ENCODE measurements around the gene ZNHIT3.
A peak's percentile ranks its signal among the peaks of the same experiment; 100 is the strongest.
"Not testable (repeated sequence)": the region's sequence is repeated elsewhere in the genome, so short reads cannot be mapped to it uniquely, and the experiment has no call there.

ZNHIT3 gene

GRCh38 chr17:36486204-36487194, at the start of gene ZNHIT3:
Gene ZNHIT3 (plus strand): TSS chr17:36486681. CDS start chr17:36486700, 19 bp downstream.
- DNase-seq (ENCODE audit: low read depth), result peak; percentile 78

DNA sequence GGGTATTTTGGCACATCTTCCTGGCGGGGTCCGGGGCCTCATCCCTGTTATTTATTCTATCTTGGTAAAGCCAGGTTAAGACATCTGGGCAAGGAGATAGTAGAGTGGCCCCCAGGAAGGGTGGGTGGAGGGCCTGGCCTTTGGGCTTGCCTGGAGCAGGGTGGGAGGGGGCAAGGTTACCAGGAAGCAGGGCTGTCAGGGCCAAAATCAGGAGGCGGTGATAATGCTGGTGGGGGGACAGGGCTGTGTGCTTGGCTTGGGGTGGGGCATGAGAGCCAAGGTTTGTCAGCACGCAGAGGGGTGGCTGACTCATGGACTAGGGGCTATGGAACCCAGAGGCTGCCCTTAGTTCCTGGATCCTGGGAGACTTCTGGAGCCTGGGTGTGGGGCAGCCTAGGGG, 44.7 kb upstream of the ZNHIT3 start:
- not testable (repeated sequence) for DNase-seq (ENCODE audit: low read depth)

DNA sequence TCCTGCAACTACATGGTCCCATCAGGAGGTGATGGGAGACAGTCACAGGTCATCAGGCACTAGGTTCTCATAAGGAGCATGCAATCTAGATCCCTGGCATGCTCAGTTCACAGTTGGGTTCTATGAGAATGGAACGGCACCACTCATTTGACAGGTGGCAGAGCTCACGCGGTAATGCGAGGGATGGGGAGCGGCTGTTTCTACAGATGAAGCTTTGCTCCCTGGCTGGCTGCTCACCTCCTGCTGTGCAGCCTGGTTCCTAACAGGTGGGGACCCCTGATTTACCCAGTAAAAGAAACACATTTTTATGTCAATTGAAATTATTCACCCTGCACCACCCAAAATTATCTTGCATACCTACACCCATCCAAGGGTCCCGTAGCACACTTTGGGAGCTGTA, 42.7 kb upstream of the ZNHIT3 start:
- no peak for DNase-seq (ENCODE audit: low read depth)

DNA sequence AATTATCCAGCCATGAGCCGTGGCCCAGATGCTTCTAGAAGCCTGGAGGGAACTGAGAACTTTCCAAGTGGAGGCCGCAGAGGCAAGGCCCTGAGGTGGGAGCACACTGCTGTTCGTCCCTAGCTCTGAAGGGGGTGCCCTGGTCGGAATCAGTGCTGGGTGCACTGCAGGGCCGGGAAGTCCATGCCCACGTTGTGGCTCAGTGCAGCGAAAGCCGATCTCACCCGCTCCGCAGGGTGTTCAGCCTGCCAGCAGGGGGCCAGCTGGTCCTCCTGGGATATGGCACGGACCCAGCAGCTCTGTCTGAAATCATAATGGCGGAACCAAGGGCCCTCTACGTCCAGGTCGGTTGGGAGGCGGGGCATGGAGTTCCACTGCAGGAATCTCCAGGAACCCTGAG, 36.5 kb upstream of the ZNHIT3 start:
- not testable (repeated sequence) for DNase-seq (ENCODE audit: low read depth)

DNA sequence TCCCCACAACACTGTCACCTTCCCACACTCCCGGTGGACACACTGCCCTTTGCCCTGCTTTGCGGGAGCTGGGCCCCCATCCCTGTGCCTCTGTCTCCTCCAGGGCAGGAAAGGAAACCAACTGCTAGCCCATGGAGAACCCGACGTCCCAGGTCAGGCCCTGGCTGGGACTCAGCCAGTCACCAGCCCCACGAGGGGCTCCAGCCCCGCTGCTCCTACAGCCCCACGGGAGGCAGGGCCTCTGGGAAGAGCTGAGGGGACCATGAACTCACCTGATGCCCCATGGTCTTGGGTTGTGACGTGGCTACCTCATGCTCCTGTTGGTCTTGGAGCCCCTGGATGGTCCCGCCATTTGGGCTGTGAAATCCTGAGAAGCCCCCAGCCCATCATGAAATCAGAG, 33.6 kb upstream of the ZNHIT3 start:
- DNase-seq (ENCODE audit: low read depth), result not testable (repeated sequence)

DNA sequence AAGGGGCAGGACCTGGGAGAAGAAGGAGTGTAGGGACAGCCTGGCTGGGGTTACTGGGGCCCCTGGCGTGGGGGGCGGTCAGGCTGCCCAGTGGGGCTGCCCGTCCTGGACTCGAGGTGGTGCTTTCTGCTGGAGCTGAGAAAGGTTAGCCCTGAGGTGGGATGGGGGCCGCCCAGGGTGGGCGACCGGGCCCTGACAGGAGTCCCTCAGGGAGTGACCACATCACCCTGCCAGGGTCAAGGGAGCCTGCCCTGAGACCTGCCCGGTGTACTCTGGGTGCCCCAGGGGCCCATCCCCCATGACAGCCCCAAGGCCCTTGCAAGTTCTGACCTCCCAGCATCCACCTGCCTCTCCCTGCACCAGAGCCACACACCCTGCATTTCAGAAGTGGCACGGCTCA, 28.8 kb upstream of the ZNHIT3 start:
- not testable (repeated sequence) for DNase-seq (ENCODE audit: low read depth)

GRCh38 chr17:36459045-36459444, 27.4 kb upstream of the ZNHIT3 start:
- DNase-seq (ENCODE audit: low read depth), result no peak

- no peak for DNase-seq (ENCODE audit: low read depth)
These were observed 26.9 kb upstream of the ZNHIT3 start for GRCh38 chr17:36459601-36460000.

DNA sequence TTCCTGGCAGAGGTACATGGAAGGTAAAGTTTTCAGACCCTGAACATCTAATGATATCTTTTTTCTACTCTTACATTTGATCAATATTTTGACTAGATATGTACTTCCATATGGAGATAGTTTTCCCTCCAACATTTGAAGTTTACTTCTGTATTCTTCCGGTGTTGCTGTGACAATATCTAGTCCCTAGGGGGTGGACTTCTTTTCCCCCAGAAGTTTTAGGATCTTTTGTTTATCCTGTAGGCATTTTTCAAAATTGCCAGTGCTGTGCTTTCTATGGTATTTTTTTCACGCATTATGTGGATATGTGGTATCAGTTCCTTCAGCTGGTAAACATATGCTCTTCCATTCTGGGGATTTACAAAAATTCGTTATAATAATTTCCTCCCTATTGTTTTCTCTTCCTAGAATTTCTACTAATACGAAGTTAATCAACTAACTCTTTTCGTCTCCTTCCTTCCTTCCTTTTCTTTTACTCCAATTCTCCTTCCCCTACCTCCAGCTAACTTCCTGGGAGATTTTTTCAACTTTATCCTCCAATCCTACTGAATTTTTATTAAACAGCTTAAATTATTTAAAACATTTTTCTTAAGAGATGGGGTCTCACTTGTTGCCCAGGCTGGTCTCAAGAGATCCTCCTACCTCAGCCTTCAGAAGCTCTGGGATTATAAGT, 26.1 kb upstream of the ZNHIT3 start:
- DNase-seq (ENCODE audit: low read depth), result no peak

DNA sequence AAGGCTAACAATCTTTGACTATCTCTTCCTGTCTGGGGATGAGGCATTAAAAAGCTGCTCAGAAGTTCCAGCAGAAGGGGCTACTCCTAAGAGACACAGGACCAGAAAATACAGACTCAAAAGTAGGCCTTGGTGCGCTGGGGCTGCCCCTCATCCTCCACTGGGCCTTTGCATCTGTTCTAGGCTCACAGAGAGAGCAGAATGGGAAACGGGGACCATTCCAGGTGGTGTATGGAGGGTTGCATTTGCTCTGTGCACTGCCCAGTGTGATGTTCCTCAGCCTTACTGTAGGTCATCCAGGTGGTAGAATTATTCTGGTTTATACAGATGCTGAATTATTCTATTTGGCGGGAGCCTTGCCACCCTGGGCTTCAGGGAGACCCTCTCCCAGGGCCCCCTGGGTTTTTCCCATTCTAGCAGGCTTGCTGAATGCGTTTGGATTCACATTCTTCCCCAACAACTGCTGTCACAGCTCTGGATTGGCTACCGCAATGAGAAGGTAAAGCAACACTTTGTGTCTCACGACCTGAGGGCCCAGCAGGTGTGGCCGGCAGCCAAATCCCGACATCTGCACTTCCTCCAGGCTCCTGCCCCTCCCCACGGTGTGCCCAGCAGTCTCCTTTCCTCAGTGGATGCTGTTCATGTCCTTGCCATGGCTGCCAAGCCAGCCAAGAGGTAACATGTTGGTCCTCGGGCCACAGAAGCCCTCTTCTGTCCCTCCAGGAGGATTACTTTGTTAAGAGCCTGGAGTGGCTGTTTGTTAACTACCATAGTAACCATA, 25.0 kb upstream of the ZNHIT3 start:
- DNase-seq (ENCODE audit: low read depth), result no peak

DNA sequence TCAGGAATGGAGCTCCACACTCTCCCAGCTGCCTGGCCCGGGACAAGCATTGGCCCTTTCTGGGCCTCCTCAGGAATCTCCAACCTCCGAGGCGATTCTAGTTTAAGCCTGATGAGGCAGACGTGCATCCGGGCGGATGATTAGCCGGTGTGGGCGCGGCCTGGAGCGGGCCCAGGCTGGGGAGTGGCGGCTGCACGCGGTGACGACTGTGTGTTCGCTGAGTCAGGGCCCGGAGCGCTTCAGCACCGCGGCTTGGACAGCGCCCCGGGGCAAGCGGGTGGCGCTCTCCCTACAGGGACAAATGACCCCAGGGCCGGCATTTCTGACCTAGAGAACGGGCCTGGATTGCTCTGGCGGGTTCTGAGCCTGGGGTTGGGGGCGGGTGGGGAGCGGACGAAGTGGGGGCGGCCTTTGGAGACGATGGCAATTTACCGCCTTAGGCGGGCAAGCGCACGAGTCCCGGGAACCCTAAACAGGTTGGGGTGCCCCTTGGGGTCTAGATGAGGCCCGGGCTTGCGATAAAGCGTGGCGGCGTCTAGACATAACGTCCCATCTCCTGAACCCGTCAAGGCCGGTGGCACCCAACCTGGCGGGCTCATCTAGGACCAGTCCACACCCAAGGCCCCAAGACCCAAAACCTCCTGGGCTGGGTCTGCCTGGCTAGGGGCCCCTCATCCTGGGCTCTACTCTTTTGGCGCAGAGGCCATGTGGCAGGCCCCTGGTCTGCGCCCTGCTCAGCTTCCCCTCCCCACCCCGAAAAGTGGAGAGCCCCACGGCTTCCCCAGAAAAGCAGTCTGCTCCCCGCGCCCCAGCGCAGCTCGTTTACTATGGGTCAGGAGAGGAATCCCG, 22.3 kb upstream of the ZNHIT3 start:
- no peak for DNase-seq (ENCODE audit: low read depth)

- no peak for DNase-seq (ENCODE audit: low read depth)
These were observed 21.8 kb upstream of the ZNHIT3 start for GRCh38 chr17:36464765-36465088.

- no peak for DNase-seq (ENCODE audit: low read depth)
These were observed 17.4 kb upstream of the ZNHIT3 start for GRCh38 chr17:36468903-36469635.

DNA sequence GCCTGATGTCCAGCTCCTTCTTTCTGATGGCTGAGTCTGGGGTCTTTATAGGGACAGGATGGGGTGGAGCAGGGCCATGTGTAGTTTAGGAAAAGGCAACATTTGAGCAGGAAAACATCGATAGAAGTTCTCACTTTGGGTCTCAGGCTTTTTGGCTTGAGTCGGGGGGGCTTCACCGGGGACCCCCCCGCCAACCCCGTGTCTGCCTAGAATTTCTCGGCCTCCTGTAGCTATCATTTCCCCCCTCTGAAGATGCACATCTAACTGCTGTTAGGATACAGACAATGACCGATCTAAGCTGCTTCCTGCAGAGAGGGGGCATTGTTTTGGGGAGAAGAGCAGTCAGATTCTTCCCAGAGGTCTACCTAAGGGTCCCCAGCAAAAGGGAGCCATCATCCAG, 16.7 kb upstream of the ZNHIT3 start:
- no peak for DNase-seq (ENCODE audit: low read depth)

DNA sequence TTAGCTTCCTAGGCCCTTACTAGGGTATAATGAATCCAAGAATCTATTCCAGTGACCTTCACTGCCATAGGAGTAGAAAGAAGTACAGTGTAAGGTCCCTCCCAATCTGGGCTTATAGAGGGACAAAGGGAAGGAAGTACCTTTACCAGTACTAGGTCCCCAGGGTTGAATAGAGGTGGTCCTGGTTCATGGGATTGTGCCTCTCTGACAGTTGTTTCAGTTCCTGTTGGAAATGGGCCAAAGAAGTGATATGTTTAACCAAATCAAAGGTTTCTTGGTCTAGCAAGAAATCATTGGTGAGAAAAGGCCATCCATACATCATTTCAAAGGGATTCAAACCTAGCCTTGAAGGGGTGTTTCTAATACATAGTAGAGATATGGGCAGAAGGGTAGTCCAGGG, 16.0 kb upstream of the ZNHIT3 start:
- DNase-seq (ENCODE audit: low read depth), result no peak

DNA sequence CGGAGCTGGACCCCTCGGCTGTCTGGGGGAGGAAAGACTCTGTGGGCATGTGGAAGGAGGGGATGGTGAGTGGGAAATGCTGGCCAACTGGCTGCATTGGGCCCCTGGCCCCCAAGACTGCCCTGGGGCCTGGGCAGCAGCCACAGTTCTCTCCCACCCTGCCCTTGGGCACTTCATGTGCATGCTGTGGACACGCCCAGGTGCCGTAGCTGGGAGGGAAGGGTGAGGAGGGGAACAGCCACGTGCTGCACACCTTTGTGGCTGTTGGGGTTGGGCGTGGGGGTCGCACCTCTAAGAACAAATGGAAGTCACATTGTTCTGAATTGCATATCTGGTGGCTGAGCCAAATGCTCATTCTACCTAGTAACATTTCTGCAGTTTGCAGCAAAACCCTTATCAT, 11.9 kb upstream of the ZNHIT3 start:
- no peak for DNase-seq (ENCODE audit: low read depth)

DNA sequence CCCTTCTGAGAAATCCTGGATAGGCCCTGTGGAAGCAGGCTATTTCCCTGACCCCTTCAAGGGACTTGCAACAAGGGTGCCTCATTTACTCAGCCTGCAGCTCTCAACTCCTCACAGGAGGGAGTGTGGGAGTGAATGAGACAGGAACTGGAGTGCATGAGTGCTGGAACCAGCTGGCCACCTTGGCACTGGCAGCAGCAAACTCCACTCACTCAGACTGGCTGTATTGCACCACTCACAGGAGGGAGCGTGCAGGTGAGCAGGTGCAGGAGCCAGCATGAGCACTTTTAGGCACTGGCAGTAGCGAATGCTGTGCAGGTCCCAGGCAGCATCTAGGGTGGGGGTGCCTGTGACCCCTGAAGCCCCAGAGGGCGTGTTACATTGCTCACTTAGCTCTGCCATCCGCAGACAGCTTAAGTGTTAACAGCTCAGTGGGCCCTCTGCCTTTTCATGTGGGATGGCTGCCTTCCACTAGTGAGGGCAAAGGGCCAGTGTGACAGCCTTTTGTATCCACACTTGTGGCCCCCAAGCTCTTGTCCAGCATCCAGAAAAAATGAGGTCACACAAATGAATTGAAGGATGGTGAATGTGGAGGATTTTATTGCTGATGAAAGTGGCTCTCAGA, 11.0 kb upstream of the ZNHIT3 start:
- no peak for DNase-seq (ENCODE audit: low read depth)

DNA sequence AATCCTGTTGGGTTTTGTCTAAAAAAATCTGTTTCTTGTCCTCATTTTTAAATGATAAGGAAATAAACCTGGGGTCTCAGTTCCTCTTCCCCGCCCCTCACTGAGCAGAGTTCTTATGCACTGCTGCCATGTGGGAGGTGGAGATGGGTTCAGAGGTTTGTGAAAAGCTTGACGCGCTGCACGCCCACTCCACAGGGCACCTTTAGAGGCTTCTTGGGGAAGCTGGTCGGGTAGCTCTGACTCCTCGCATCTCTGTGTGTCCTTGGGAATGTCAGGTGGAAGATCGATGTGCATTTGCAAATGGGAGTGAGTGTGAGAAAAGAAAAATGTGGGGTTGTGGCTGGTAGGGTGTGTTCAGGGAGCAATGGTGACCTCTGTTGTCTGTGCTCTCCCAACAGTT, 4.7 kb upstream of the ZNHIT3 start:
- DNase-seq (ENCODE audit: low read depth), result no peak

- peak; percentile 45 for DNase-seq (ENCODE audit: low read depth)
These were observed 3.6 kb upstream of the ZNHIT3 start for GRCh38 chr17:36482611-36483504.

All from stimulated activated CD8-positive, alpha-beta memory T cell treated with anti-CD3 and anti-CD28 coated beads, Interleukin-15, amount 100 ng/mL, for 1 hour (primary cell).